ENCODE data around the gene TMC3.

DNA sequence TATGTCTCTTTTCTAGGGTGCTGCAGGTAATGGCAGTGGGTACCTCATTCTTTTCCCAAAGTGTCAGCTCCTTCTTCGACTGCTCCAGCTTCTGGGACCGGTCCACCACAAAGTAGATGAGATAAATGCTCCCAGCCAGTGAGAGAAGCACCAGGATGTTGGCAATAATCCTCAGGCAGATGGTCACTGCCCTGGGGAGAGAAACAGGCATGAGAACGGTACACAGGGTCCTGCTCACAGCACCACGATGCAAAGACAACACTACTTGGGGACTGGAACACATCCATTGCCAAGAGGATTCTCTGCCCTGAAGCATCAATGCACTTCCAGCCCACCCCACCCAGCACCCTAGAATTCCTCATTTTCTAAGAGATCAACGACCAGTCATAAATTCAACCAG lies 22.4 kb downstream of the TMC3 start:
- TF ChIP-seq, protein P1, sequence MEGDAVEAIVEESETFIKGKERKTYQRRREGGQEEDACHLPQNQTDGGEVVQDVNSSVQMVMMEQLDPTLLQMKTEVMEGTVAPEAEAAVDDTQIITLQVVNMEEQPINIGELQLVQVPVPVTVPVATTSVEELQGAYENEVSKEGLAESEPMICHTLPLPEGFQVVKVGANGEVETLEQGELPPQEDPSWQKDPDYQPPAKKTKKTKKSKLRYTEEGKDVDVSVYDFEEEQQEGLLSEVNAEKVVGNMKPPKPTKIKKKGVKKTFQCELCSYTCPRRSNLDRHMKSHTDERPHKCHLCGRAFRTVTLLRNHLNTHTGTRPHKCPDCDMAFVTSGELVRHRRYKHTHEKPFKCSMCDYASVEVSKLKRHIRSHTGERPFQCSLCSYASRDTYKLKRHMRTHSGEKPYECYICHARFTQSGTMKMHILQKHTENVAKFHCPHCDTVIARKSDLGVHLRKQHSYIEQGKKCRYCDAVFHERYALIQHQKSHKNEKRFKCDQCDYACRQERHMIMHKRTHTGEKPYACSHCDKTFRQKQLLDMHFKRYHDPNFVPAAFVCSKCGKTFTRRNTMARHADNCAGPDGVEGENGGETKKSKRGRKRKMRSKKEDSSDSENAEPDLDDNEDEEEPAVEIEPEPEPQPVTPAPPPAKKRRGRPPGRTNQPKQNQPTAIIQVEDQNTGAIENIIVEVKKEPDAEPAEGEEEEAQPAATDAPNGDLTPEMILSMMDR (optimal IDR thresholded peaks at IDR 0.05 in 1 of 3, IDR thresholded peaks at IDR 0.05 in 1 of 3, conservative IDR thresholded peaks at IDR 0.05 in 1 of 3; ENCODE audit: extremely low read depth in 1 of 3, insufficient read depth in 2 of 3, low read length in 3 of 3) = no peak
- no peak for TF ChIP-seq EZH2 (IDR thresholded peaks at IDR 0.05; ENCODE audit: low read length)

Measured in keratinocyte (primary cell).